Mammary epithelial cell (primary cell): ENCODE measurements around the gene CKAP2.

Source experiments
- CTCF ChIP-seq, 2 donors: IDR thresholded peaks in 1 of 2; conservative IDR thresholded peaks in 1 of 2; 2 replicates each; pipeline ENCODE4 v1.5.1; 2011 to 2012; ENCODE audit warnings: inconsistent platforms in 2 of 2, low read length in 2 of 2, mild to moderate bottlenecking in 2 of 2, control low read depth in 1 of 2, low read depth in 1 of 2; ENCODE audit not compliant: insufficient read depth in 1 of 2; ENCODE audit errors: extremely low read depth in 1 of 2
- EZH2 ChIP-seq: IDR thresholded peaks from 2 replicates; pipeline ENCODE4 v1.6.1; 2012; ENCODE audit warnings: low read length, inconsistent platforms, borderline replicate concordance

DNA sequence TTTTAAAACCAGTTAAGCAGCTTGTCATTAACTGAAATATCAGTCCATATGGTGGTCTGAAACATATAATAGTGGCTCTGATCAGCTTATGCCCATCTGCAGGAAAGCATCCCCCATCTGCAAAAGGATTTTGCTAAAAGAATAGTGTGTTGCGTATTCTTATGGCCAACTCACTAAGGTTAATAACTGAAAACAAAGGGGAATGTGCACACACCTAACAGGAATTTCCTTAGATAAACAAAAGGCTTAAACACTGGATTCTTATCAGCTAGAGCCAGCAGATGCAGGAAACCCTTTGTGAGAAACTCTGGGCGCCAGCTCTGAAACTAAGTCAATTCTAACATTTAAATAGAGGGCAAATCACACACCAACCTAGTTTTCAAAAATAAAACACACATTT, 27.0 kb upstream of the CKAP2 start:
- TF ChIP-seq CTCF (conservative IDR thresholded peaks at IDR 0.05 in 1 of 2, IDR thresholded peaks at IDR 0.05 in 1 of 2; ENCODE audit: extremely low read depth in 1 of 2, insufficient read depth in 1 of 2, low read depth in 1 of 2, low read length in 2 of 2) (no peak), EZH2 (no peak)
